ENCODE measurements around the gene BCAN. TPM values are rescaled to one million over a fixed set of nuclear protein-coding genes. Genes with fewer than 3 reads are reported as not detected.

BCAN gene
- total RNA-seq, 1 donor from 2014 or later: 9.1 TPM

DNA sequence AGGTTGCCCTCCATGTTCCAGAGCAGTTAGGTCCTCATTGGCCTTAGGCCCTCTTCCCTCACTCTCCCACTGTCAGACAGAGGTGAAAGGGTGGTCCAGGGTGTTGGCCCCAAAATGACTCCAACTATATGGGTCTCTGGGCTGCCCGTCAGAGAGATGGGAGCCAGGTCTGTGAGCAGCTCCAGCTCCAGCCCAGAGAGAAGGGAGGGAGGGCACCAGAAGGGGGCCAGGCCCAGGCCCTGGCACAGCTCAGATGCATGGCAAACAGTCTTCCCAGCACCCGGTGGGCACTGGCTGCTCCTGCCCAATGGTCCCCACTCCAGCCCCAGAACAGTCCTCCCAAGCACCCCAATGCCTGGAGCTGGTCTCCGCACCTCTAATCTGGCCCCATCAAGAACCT is 2.2 kb downstream of the BCAN start:
- DNase-seq (ENCODE audit: low spot score): no peak

DNA sequence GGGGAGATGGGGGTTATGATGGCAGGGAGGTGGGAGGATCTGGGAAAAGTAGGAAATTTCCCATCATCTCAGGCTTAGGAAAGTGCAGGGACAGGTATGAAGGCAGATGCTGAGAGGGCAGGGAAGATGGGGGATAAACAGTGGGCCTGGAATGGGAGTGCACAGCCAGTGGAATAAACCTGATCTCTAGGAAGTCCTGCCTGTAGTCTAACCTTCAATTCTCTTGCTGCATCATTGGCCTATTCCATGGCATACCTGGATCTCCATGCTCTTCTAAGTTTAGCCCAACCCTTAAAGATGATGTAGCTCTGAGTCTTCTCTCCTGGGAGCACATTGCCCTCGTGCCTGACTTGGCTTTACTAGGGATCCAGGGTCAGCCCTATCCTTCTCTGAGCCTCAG is 2.7 kb downstream of the BCAN start:
- no peak for DNase-seq (ENCODE audit: low spot score)

DNA sequence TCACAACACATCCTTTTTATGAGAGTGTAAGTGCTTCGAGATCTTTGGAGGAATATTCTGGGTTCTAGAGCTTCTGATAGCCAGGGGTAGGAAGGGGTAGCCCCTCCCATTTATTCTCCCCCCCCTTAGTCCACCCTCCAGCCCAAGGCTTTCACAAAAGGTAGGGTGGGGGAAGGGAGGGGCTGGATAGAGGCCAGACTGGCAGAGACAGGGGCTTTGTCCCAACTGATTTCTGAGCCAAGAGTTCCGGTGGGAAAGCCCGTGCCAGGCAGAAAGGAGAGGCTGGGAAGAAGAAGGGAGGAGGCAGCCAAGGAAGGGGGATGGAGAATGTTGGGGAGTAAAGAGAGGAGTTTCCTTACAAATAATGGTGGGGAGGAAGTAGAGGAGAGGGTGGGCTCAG is 3.1 kb downstream of the BCAN start:
- DNase-seq (ENCODE audit: low spot score): no peak

DNA sequence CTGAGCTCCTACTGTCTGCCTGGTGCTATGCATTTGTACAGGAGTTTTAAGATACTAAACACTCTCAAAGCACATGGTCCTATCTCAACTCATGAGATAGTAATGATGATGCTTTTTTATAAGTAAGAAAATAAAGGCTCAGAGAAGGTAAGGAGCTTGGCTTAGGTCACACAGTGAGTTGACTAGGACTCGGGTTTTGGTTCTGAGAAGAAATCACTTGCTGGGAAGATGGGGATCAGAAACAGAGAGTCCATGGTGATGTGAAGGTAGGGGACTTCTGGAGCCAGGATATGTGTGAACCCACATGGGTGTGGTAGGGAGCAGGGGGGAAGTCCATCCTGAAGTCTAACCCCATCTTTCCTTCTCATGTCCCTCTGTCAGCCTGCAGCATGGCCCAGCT is 3.7 kb downstream of the BCAN start:
- no peak for DNase-seq (ENCODE audit: low spot score)

DNA sequence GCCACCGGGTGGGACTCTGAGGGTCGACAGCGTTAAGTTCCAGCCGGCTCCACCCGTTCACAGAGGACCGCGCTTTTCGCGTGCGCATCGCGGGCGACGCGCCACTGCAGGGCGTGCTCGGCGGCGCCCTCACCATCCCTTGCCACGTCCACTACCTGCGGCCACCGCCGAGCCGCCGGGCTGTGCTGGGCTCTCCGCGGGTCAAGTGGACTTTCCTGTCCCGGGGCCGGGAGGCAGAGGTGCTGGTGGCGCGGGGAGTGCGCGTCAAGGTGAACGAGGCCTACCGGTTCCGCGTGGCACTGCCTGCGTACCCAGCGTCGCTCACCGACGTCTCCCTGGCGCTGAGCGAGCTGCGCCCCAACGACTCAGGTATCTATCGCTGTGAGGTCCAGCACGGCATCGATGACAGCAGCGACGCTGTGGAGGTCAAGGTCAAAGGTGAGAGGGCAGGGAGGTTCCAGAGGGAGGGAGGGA is 4.9 kb downstream of the BCAN start:
- DNase-seq (ENCODE audit: low spot score): no peak

DNA sequence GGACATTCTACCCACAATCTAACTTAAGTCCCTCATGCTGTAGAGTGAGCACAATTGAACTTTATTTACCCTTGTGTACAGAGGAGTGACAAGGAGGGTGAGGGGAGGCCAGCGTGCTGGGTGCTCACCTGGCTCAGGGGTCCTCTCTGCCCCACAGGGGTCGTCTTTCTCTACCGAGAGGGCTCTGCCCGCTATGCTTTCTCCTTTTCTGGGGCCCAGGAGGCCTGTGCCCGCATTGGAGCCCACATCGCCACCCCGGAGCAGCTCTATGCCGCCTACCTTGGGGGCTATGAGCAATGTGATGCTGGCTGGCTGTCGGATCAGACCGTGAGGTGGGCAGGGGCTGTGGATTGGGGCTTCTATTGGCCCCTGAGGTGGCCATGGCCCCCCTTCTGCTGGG is 5.4 kb downstream of the BCAN start:
- no peak for DNase-seq (ENCODE audit: low spot score)

DNA sequence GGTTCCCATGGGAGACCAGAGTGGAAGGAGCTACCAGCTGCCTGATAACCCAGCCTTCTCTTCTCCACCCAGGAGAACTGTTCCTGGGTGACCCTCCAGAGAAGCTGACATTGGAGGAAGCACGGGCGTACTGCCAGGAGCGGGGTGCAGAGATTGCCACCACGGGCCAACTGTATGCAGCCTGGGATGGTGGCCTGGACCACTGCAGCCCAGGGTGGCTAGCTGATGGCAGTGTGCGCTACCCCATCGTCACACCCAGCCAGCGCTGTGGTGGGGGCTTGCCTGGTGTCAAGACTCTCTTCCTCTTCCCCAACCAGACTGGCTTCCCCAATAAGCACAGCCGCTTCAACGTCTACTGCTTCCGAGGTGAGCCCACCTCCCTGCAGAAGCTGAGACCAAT is 6.6 kb downstream of the BCAN start:
- DNase-seq (ENCODE audit: low spot score): no peak

DNA sequence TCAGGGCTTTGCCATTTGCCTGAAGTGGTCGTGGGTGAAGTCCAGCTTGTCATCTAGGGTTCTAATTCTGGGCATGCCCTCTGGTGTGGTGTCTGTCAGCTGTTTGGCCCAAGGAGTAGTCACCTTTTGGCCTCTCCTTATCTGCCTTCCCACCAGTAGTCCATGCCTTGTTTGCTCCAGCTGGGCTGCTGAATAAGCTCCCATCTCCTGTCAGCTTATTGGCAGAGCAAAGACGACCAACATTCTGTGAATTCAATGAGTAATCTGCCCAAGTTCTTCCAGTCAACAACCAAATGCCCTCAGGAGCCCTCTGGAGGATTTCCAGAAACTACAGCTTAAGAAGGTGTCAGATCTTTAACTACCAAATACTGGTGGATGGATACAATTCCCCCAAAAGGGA is 7.0 kb downstream of the BCAN start:
- no peak for DNase-seq (ENCODE audit: low spot score)

DNA sequence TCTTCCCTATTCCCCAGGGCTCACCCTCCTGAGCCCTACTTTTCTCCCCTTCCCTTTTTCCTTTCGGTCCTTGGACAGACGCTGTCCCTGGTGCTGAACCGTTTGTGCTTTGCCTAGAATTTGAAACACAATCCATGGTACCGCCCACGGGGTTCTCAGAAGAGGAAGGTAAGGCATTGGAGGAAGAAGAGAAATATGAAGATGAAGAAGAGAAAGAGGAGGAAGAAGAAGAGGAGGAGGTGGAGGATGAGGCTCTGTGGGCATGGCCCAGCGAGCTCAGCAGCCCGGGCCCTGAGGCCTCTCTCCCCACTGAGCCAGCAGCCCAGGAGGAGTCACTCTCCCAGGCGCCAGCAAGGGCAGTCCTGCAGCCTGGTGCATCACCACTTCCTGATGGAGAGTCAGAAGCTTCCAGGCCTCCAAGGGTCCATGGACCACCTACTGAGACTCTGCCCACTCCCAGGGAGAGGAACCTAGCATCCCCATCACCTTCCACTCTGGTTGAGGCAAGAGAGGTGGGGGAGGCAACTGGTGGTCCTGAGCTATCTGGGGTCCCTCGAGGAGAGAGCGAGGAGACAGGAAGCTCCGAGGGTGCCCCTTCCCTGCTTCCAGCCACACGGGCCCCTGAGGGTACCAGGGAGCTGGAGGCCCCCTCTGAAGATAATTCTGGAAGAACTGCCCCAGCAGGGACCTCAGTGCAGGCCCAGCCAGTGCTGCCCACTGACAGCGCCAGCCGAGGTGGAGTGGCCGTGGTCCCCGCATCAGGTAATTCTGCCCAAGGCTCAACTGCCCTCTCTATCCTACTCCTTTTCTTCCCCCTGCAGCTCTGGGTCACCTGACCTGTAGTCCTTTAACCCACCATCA is 10.4 kb downstream of the BCAN start:
- peak; percentile 63 for DNase-seq (ENCODE audit: low spot score)

DNA sequence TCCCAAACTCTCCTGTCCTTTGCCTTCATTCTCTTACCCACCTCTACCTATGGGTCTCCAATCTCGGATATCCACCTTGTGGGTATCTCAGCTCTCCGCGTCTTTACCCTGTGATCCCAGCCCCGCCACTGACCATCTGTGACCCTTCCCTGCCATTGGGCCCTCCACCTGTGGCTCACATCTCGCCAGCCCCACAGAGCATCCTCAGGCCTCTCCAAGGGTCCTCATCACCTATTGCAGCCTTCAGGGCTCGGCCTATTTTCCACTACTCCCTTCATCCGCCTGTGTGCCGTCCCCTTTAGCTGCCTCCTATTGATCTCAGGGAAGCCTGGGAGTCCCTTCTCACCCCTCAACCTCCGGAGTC is 11.1 kb downstream of the BCAN start:
- no peak for DNase-seq (ENCODE audit: low spot score)

DNA sequence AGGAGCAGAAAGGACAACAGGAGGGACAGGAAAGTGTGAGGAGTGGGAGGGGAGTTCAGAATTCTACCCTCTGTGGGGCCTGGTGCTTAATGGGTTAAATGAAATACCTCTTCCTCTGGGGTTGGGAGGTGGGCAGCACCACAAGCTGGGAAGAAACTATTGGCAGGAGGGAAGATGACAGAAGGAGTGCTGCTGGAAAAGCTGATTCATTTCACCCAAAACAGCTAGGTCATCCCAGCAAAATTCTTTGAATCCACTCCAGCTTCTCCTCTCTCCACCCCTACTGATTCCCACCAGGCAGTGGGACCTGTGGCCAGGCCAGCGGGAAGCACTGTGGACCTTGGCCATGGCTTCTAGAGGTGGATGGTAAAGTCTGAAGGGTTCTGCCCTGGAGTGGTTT is 12.8 kb downstream of the BCAN start:
- DNase-seq (ENCODE audit: low spot score): no peak

DNA sequence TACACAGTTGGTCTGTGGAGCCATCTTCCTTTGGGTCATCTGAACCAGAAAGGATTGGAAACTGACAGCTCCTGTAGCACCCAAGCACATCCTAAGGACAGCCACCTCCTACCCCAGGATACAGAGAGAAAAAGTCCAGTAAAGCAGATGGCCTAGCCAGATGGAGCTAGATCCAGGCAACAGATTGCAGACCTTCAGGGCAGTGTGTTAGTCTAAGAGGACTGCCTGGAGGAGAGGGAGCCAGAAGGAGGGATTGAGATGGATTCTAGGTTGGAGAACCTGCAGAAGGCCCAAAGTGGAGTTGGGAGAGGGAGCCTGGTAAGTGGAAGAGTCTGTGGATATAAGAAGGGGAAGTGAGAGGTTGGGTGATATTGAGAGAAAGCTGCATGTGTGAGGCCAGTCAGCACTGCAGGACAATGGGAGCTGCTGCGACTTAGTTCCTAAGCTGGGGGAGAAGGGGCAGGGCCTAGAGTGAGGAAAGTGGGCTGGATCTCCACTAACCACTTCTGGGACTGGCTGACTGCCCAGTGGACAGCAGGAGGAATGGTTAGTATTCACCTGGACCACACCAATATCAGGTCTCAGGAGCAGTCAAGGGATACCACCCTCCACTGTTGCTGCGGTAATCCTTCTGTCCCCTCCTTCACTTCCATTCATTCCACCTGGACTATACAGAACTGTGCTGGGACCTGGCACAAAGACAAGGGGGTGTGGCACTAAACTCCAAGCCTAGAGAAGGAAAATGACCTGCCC is 13.4 kb downstream of the BCAN start:
- DNase-seq (ENCODE audit: low spot score): no peak

DNA sequence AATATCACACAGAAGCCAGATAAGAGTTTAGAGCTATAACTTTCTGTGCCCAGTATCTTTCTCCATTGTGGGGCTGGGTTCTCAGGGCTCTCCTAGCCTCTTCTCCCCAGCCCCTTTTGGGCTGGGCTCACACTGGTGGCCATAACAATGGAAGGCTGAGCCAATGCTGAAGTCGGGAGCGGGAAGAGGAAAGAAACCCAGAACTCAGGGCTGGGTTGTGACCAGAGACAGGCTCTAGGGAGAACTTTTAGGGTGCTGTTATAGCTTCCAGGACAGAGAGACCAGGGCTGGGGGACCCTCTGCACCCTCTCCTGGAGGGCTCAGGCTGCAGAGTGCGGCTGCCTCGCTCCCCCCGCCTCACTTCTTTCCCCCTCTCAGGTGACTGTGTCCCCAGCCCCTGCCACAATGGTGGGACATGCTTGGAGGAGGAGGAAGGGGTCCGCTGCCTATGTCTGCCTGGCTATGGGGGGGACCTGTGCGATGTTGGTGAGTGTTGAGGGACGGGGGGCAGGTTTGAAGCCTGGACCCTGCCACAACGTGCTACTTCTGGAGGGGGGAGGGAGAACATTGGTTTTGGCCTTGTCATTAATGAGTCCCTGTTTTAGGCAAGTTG is 14.1 kb downstream of the BCAN start:
- no peak for DNase-seq (ENCODE audit: low spot score)

DNA sequence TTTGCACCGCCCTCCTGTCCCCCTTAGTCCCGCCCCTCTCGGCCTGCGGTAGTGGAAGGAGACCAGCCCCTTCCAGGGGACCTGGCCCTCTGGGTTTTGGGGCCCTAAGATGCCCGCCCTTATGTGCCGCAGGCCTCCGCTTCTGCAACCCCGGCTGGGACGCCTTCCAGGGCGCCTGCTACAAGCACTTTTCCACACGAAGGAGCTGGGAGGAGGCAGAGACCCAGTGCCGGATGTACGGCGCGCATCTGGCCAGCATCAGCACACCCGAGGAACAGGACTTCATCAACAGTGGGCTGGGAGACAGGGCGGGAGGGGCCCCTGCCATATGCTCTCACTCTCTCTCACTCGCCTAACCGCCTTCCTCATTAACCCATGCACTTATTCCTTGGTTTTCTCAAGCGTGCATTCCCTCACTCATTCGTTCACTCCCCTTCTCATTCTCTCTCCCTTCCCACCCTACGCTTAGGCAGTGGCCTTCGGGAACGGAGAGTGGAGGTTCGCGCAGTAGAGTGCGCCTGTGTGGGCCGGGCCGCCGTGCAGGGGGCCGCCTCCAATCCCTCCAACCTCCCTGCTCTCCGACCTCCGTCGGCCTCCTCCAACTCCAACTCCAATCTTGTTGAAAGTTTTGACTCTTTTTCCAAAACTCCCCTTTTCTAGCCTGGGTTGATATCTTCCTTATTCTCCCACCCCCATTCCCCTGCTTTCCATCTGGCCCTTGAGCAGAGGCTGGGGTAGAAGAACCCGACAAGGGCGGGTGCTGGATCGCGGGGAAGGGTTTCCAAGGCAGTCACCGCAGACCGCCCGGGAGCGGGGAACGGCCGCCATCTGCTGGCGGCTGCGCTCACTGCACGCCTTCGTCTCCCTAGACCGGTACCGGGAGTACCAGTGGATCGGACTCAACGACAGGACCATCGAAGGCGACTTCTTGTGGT is 15.2 kb downstream of the BCAN start:
- peak; percentile 87 for DNase-seq (ENCODE audit: low spot score)

DNA sequence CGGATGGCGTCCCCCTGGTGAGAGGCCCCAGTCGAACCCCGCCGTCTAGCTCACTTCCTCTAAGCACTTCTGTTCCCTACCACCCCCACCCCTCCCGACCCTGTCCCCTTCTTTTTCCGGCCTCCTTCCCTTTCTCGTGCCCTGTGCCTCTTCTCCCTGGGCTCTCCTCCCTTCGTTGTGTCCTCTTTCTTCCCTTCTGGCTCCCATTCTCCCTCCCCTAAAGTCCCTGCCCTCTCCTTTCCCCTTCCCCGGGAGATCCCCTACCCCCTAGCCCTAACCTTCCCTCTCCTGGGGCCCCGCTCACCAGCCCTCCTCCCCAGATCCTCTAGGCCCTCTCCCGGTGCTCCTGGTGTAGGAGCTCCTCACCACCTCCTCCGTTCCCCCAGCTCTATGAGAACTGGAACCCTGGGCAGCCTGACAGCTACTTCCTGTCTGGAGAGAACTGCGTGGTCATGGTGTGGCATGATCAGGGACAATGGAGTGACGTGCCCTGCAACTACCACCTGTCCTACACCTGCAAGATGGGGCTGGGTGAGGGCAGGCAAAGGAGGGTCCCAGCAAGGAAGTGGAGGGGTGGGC is 15.9 kb downstream of the BCAN start:
- no peak for DNase-seq (ENCODE audit: low spot score)

DNA sequence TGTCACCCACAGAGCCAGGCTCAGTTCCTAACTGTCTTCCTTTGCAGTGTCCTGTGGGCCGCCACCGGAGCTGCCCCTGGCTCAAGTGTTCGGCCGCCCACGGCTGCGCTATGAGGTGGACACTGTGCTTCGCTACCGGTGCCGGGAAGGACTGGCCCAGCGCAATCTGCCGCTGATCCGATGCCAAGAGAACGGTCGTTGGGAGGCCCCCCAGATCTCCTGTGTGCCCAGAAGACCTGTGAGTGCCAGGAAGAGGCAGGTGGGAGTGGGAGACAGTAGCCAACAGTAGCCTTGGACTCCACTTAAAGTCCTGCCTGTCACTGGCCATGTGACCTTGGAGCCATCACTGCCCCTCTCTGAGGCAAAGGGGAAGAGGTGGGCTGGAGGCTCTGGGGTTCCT is 16.6 kb downstream of the BCAN start:
- no peak for DNase-seq (ENCODE audit: low spot score)

DNA sequence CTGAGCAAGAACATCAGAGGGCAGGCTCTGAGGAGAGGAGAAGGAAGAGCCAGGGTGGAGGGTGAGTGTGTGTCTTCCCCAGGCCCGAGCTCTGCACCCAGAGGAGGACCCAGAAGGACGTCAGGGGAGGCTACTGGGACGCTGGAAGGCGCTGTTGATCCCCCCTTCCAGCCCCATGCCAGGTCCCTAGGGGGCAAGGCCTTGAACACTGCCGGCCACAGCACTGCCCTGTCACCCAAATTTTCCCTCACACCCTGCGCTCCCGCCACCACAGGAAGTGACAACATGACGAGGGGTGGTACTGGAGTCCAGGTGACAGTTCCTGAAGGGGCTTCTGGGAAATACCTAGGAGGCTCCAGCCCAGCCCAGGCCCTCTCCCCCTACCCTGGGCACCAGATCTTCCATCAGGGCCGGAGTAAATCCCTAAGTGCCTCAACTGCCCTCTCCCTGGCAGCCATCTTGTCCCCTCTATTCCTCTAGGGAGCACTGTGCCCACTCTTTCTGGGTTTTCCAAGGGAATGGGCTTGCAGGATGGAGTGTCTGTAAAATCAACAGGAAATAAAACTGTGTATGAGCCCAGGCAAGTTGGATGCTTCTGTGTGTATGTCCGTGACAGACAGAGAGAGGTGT is 17.1 kb downstream of the BCAN start:
- DNase-seq (ENCODE audit: low spot score): no peak

DNA sequence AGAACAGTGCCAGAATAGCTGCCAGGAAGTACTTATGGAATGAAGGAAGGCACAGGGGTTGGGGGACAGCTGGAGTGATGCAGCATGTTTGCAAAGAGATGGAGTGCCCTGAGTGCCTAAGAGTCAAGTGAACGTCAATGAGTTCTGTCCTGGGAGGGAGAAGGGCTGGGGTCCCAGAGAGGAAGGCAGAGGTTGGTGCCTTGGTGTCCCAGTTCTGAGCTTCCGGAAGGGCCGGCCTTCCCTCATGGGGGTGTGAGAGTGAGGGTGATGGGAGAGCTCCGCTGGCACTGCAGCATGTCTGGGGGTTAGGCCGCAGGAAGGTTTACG is 17.7 kb downstream of the BCAN start:
- DNase-seq (ENCODE audit: low spot score): no peak

DNA sequence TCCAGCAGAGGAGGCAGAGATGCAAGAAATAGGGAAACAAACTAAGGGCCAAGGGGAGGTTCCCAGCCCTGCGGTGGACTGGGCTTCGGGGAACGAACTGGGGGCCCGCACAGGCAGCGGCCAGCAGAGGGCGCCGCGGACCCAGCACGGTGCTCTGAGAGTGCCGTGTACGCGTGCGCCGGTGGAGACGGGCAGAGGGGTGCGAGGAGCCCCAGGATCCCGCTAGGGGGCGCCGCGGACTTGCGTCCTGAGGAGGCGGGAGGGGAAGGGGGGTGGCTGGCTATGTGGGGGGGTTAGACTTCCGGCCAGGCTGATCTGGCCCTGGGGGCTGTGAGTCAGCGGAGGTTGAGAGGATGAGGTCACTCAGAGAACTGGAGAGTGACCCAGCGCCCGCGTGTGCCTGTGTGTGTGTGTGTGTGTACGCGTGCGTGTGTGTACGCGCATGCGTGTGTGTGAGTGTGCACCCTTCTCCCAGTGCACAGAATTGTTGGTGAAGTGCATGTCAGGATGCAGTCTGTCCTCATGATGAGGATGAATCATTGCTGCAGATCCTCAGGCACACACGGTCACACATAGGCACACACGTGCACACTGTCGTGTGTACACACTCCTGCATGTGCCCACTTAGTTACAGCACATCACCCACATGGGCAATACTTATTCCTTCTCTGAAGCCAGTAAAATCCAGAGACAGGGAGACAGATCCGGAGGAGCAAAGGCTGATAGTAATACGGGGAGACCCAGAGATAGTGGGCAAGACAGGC is 18.3 kb downstream of the BCAN start:
- DNase-seq (ENCODE audit: low spot score): peak; percentile 96

DNA sequence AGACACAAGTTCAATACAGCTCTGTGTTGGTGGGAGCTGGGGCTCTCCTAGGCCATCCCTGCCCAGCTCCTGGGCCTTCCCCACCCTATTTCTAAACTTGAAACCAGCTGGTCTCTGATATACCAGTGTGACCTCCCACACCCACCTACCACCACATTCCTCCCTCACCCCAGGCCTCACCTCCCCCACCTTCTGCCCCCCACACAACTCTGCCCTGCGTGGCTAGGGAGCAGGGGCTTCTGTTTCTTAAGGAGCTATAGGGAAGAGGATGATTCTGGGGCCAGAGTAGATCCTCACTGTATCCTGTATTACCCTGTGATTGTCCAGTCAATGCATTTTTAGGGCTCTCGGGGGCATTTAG is 18.8 kb downstream of the BCAN start:
- no peak for DNase-seq (ENCODE audit: low spot score)
